RWPE2 (cell line): ENCODE measurements around the gene HMGXB3.

ENCODE experiments used
- ATAC-seq: fragments of 200-7000 bp; cut with Tn5 transposase; 3 replicates; pipeline ENCODE4 v1.9.1; 2021; ENCODE audit warnings: low read depth
- DNase-seq: peaks from one replicate; pipeline ENCODE4 v3.0.0-alpha.2; 2020; ENCODE audit warnings: low spot score
- H3K27ac ChIP-seq: fragments of 450-650 bp; 2 replicates; pipeline ENCODE4 v1.5.1; 2017; ENCODE audit warnings: mild to moderate bottlenecking; ENCODE audit not compliant: poor library complexity, severe bottlenecking
- H3K27me3 ChIP-seq: fragments of 250-450 bp; sonication (Bioruptor Pico); 2 replicates; pipeline ENCODE4 v1.5.1; 2021; ENCODE audit warnings: mild to moderate bottlenecking, moderate library complexity; ENCODE audit not compliant: insufficient read depth, poor library complexity, severe bottlenecking
- H3K36me3 ChIP-seq: fragments of 250-450 bp; sonication (Bioruptor Pico); 2 replicates; pipeline ENCODE4 v1.5.1; 2020; ENCODE audit warnings: low read depth, mild to moderate bottlenecking, moderate library complexity
- H3K4me1 ChIP-seq: fragments of 250-450 bp; sonication (Bioruptor Pico); 2 replicates; pipeline ENCODE4 v1.5.1; 2021; ENCODE audit warnings: mild to moderate bottlenecking, moderate library complexity; ENCODE audit not compliant: insufficient read depth, poor library complexity, severe bottlenecking
- H3K4me3 ChIP-seq: fragments of 250-450 bp; sonication (Bioruptor Pico); 2 replicates; pipeline ENCODE4 v1.5.1; 2021; ENCODE audit warnings: mild to moderate bottlenecking, moderate library complexity; ENCODE audit not compliant: severe bottlenecking
- H3K9me3 ChIP-seq: fragments of 250-450 bp; sonication (Bioruptor Pico); 2 replicates; pipeline ENCODE4 v1.5.1; 2021; ENCODE audit warnings: mild to moderate bottlenecking, moderate library complexity; ENCODE audit not compliant: severe bottlenecking
- TF ChIP-seq, protein P1 (sequence below): fragments of 450-650 bp; IDR thresholded peaks from one replicate; pipeline ENCODE4 v1.5.1; 2017; ENCODE audit warnings: mild to moderate bottlenecking, moderate library complexity; ENCODE audit not compliant: poor library complexity, severe bottlenecking

Gene HMGXB3

DNA sequence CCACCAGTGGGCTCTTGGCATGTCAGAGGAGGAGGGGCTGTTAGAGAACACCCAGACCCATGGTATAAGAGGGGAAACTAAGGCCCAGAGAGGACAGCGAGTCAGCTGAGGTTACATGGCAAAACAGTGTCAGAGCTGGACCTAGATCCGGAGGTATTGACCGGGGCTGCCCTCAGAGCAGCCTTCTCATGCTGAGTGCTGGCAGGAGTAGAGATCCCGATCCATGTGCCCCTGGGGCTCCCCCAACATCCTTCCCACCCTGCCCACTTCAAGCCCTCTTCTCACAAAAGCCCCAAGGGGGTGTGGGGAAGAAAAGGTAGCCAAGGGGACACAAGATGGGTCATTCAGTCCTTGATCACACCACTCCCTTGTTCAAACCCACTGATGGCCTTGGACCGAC lies 65.9 kb downstream of the HMGXB3 start:
- ATAC-seq (no peak), DNase-seq (peak; percentile 26)
- TF ChIP-seq, protein P1, sequence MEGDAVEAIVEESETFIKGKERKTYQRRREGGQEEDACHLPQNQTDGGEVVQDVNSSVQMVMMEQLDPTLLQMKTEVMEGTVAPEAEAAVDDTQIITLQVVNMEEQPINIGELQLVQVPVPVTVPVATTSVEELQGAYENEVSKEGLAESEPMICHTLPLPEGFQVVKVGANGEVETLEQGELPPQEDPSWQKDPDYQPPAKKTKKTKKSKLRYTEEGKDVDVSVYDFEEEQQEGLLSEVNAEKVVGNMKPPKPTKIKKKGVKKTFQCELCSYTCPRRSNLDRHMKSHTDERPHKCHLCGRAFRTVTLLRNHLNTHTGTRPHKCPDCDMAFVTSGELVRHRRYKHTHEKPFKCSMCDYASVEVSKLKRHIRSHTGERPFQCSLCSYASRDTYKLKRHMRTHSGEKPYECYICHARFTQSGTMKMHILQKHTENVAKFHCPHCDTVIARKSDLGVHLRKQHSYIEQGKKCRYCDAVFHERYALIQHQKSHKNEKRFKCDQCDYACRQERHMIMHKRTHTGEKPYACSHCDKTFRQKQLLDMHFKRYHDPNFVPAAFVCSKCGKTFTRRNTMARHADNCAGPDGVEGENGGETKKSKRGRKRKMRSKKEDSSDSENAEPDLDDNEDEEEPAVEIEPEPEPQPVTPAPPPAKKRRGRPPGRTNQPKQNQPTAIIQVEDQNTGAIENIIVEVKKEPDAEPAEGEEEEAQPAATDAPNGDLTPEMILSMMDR, result no peak

DNA sequence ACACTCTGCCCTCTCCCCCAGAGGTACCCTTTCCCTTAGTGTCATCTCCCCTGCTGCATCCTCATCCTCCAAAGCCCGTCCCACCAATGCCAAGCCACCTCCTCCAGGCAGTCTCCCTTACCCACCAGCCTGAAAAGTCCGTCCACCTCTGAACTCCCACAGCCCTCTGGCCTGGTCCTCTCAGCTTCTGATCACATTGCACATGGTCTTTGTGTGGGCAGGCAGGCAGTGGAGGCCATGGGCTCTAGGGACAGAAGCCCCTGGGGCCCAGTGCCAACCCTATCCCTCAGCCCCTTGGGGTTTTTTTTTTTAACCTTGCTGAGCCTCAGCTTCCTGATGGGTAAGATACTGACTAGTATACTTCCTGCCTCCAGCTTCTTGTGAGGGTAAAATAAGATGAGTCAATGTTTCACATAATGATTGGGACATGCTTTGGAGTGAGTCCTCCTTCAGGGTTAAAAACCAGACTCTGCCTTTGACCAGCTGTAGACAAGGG lies 66.4 kb downstream of the HMGXB3 start:
- ATAC-seq, result peak; percentile 85
- Histone ChIP-seq H3K27me3 (no peaks in the 10 kb centered on the region), H3K4me3 (no peak overlapping the region), H3K27ac (peak overlapping the region; percentile 36), H3K4me1 (peaks cover 4% of the 10 kb centered on the region), H3K9me3 (no peaks in the 10 kb centered on the region), H3K36me3 (no peaks in the 10 kb centered on the region)
- peak; percentile 42 for DNase-seq
- TF ChIP-seq, protein P1, result no peak

More for the DNA sequence above, 65.9 kb downstream of the HMGXB3 start:
- no peak overlapping the region for H3K4me3 ChIP-seq
- no peaks in the 10 kb centered on the region for H3K36me3 ChIP-seq
- H3K9me3 ChIP-seq, result no peaks in the 10 kb centered on the region
- no peaks in the 10 kb centered on the region for H3K27me3 ChIP-seq
- H3K4me1 ChIP-seq, result peaks cover 4% of the 10 kb centered on the region
- peak overlapping the region; percentile 36 for H3K27ac ChIP-seq

DNA sequence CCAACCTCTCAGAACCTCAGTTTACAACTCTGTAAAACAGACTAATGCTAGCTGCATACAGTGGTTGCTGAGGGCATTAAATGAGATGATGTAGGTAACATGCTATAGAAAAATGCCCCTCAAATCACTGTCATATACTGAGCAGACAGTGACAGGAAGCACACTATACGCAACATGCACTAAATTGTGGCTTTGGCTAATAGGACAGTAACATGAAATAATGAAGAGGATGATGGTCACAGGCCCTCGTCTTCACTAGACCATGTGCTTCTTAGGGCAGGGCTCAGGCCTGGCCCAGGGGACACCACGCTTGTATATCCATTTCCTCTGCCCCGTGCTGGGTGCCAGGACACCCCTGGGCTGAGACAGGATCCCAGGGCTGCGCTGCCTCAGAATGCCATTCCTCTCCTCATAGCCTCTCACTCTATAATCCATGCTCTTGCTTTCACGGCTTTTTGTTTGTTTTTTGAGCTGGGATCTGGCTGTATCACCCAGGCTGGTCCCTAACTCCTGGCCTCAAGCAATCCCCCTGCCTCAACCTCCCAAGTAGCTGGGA lies 66.9 kb downstream of the HMGXB3 start:
- Histone ChIP-seq H3K36me3 (no peaks in the 10 kb centered on the region), H3K27me3 (no peaks in the 10 kb centered on the region), H3K4me3 (no peak overlapping the region), H3K4me1 (peaks cover 4% of the 10 kb centered on the region), H3K27ac (peak overlapping the region; percentile 36), H3K9me3 (no peaks in the 10 kb centered on the region)
- TF ChIP-seq, protein P1, result no peak
- DNase-seq (peak; percentile 48), ATAC-seq (no peak; the same call in 2 of the 3 replicates)

DNA sequence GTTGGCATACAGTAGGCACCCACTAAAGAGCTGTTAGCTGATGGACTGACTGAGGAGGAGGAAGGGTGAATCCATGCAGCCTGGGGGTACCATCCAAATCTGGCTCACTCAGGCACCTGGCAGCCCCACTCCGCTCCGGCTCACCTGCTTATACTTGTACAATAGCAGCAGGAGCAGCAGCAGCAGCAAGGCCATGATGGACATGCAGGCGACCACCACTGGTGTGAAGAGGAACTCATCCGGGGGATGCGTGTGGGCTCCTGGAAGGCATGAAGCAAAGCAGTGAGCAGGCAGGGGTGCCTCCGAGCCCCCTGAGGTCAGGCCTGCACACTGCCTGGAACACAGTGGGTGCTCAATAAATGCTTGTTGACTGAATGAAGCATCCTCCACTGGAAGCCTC lies 67.5 kb downstream of the HMGXB3 start:
- no peak for ATAC-seq
- DNase-seq, result peak; percentile 68

DNA sequence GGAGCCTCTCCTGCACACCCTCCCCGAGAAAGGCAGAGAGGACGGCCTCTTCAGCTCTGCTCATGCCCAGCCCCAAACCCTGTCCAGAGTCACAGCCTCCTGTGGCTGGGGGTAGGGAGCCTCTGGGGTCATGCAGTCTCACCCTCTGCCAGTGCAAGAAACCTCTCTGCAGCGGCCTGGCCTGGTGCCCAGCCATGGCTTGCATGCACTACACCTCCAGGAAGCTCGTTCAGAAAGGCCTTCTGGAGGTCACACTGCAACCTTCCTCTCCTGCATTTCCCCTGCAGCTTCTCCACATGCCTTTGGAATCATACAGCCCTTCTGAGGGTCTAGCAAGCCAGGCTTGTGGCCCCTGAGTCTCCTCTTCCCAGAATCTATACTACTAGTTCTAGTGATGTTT lies 67.9 kb downstream of the HMGXB3 start:
- TF ChIP-seq, protein P1, result no peak
- no peak for ATAC-seq
- no peaks in the 10 kb centered on the region for H3K27me3 ChIP-seq
- peak; percentile 63 for DNase-seq
- H3K4me1 ChIP-seq, result peaks cover 4% of the 10 kb centered on the region
- no peak overlapping the region for H3K4me3 ChIP-seq
- H3K9me3 ChIP-seq, result no peaks in the 10 kb centered on the region
- H3K36me3 ChIP-seq, result no peaks in the 10 kb centered on the region
- H3K27ac ChIP-seq, result no peak overlapping the region

More for the DNA sequence above, 67.5 kb downstream of the HMGXB3 start:
- H3K4me1 ChIP-seq, result peaks cover 4% of the 10 kb centered on the region
- no peaks in the 10 kb centered on the region for H3K9me3 ChIP-seq
- no peak overlapping the region for H3K27ac ChIP-seq
- TF ChIP-seq, protein P1, result no peak
- no peaks in the 10 kb centered on the region for H3K27me3 ChIP-seq
- no peak overlapping the region for H3K4me3 ChIP-seq
- no peaks in the 10 kb centered on the region for H3K36me3 ChIP-seq
